Posterior vena cava (tissue), 2 donors: ENCODE results near the gene FNBP1L. TPM values are rescaled to one million over a fixed set of nuclear protein-coding genes. Genes with fewer than 3 reads are reported as not detected.

Experiments used
- DNase-seq: peaks from one replicate; pipeline ENCODE4 v3.0.0-alpha.2; 2020; ENCODE audit warnings: low spot score
- intact Hi-C, 2 donors: fragments of 100-400 bp; cut with DNase I; formaldehyde crosslinking; loops; one replicate each; pipeline versions ENCODE4 v1.14.1 to v1.14.2; 2022 to 2023
- total RNA-seq, 2 donors: library from RNA; stranded (reverse); fragmentation: NEBNext Ultra II Directional; extraction: Animal tissue kit (Norgen Biotek cat#: 25700); gene quantifications; one replicate each; pipeline ENCODE4 v1.2.1, GENCODE V29; 2021
- donor health status: DM: yes; HTN: yes; CAD: no.
- donor health status: DM: yes; HTN: yes; CAD: no.

The FNBP1L gene
- total RNA-seq, 2 donors from 2014 or later: 9.3 to 11.3 TPM

DNA sequence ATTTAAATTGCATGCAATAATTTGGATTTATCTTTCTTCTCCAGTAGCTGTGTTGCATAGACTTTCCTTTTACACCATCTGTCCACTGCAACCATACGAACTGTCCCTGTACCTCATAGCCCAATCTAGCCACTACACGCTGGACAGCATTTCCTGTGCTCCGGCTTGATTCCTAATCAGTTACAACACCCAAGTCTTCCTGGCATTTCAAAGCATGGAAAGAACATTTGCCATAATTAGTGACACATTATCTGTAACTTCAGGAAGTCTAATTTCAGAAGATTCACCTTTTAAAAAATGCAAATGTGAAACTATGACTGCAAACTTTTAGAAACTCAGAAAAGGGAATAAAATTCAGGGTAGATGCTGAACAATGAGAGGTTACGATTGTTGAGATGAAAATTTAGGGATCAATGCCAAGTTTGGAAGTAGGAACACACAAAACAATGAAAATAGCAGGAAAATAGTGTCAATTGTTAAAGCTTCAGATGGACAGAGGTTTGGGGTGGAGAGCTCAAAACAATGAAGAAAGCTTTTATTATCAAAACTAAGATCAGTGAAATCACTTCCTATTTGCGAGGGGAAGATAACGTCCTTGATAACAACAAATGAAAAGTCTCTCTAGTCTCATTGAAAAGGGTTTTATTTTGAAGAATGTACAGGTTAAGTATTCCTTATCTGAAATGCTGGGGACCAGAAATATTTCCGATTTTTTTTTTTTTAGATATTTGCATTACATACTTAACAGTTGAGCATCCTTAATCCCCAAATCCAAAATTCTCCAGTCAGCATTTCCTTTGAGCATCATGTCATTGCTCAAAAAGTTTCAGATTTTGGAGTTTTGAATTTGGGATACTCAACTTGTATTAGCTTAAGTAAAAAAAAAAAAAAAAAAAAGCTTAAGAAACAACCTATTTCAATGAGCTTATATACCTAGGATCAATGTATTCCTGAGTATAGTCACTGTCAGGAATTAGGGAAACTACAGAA lies 107.3 kb downstream of the FNBP1L start:
- intact Hi-C loops: no loop called here
- no peak for DNase-seq

DNA sequence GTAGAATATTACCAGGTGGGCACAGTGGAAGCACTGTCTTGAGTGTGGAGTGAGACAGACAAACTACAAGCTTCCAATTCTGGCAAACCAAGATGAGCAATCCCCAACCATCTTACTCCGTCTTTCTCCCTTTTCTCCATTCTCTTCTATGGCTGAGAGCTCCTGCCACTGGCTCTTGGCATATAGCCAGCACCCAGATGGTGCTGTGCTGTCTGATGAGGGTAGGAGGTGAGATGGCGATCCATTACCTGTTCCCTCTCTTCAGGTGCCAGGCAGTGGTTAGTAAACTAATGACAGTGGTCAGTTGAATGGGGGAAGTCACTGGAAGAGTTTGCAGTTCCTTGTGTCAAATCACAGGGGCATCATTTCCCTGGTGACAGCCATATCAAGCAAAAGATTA lies 108.4 kb downstream of the FNBP1L start:
- DNase-seq: no peak
- intact Hi-C loops: no loop called here

DNA sequence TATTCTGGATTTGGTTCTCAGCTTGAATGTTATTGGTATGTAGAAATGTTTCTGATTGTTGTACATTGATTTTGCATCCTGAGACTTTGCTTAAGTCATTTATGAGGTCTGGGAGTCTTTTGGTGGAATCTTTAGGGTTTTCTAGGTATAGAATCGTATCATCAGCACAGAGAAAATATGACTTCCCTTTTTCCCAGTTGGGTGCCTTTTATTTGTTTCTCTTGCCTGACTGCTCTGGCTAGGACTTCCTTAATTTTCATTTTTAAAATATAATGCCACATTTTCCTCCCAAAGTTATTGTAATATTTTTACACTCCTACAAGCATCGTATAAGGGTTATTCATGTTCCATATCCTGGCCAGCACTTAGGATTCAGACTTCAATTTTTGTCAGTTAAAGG lies 111.1 kb downstream of the FNBP1L start:
- intact Hi-C loops: no loop called here
- DNase-seq: no peak

DNA sequence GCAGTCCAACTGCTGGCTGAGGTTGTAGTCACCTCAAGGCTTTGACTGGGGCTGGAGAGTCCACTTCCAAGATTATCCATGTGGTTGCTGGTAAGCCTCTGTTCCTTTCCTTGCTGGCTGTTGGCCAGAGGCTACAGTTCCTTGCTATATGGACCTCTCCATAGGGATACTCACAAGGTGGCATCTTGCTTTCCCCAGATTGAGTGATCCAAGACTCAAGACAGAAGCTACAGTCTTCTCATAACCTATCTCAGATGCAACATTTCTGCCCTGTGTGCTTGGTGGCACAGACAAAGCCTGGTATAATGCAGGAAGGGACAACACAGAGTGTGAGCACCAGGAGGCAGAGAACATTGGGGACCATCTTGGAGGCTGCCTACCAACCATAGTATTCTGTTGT lies 111.8 kb downstream of the FNBP1L start:
- DNase-seq: no peak
- intact Hi-C loops: no loop called here

DNA sequence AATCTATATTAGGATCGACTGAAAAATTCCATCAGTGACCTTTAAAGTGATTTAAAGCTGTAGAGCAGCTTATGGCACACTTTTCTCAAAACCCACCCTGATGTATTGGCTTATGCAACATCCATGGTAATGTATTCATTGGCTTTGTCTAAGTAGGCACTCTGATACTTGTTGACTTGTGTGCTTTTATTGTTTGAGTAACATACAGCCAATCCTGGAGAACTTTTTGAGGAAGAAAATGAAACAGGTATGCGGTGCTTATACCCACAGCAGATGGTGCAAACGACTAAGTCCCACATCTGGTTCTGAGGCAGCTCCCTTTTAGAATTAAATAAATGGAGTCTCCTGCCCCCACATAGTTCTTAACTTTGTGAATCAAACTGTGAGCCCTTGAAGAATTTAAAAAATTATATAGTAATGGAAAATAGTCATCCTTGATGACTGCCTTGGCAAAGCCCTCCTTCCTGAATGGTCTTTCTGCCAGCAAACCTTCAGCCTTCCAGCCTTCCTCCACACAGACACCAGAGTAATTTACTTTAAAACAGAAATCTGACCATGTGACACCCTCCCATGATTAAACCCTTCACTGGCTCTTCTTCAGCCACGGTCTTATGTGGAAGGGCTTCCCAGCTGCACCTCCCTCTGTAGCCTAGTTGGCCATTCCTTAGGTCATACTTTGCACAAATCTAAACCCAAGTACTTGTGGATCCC lies 117.7 kb downstream of the FNBP1L start:
- DNase-seq: no peak
- intact Hi-C loops: no loop called here

DNA sequence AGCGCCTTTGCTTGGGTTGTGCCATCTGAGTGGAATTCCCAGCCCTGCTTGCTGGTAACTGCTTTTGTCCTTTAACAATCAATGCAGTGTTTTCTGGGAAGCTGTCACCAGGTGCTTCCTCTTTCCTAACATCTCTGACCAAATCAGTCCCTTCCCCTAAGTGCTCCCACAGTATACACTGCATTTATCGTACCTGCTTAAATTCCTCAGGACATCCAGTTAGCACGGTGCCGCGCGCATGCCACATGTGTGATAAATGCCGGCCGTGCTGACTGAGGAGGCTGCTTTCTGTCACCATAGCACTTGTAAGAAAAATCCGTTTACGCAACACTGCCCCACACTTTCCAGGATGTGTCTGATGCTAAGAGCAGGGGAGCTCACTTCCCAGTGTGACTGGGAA lies 118.3 kb downstream of the FNBP1L start:
- DNase-seq: no peak
- intact Hi-C loops: no loop called here

DNA sequence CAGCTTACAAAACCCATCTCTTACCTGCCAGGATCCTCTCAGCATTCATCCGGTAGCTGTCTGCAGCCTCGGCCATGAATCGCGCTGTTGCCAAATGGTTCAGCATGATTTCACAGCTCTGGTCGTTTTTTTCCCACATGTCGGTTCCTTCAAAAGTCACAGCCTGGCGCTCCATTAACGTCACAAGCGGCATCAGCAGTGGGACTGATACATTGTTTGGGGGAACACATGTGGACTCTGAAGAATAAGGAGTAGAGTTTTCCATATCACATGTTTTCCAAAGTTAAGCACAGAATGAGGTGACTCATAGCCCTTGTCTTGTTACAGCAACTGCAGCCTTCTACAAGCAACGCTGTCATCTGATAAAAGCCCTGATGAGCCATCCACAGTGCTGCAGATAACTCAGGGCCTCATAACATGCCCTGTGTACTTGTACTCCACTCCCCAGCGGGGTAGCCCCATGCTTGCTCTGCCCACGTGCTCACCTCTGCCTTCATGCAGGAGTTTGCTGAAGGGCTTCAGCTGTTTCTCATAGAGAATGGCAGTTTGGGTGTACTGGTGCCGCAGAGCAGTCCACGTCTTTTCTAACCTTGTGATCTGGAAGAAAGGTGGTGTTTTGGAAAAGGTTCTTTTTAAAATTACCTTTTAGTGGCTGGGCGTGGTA lies 119.5 kb downstream of the FNBP1L start:
- DNase-seq: no peak
- intact Hi-C loops: no loop called here

DNA sequence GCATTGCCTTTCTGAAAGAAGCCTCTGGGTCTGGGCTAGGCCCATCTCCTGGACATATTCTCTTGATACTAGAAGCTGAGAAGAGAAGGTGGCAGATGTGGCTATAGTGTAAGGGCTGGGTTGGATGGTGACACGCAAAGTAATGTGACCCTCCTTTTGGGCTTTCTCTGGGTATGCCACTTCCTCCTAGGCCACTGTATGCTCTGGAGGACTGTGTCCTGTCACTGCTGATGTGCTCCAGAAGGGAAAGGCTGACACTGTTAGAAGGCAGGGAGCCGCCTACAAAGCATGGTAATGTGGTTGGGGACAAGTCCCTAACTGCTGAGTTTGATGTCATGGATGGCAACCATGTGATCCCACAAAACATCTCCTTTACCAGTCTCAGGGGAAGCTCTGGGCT lies 121.6 kb downstream of the FNBP1L start:
- no peak for DNase-seq
- intact Hi-C loops: no loop called here

DNA sequence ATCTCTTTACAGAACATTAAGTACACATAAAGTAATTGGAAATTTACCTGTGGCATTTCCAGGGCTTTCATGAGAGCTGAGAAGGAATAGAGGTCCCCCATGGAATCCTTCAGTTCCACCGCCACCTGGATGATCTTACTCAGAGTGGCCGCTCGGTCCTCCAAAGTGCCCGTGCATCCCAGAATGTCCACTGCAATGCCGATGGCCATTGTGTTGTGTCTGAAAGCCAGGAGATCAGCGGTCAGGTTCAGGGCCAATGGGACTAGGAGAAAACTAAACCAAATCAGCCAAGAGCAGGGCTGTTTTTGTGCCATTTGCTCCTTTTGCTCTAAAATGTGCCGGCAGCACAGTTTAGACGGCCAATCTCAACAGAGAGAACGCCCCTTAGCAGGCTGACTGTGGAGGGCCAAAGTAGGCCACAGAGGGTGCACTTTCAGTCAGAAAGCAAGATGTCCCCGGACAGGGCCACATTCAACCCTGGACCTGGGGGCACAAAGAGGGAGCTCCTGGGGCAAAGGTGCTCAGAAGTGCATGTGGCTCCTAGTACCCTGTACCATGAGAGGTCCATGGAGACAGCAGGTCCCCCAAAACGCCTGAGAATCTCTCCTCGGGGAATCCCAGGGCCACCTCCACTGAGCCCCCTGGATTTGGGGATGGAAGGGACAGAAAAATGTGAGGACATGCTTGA lies 123.8 kb downstream of the FNBP1L start:
- intact Hi-C loops: no loop called here
- DNase-seq: no peak

DNA sequence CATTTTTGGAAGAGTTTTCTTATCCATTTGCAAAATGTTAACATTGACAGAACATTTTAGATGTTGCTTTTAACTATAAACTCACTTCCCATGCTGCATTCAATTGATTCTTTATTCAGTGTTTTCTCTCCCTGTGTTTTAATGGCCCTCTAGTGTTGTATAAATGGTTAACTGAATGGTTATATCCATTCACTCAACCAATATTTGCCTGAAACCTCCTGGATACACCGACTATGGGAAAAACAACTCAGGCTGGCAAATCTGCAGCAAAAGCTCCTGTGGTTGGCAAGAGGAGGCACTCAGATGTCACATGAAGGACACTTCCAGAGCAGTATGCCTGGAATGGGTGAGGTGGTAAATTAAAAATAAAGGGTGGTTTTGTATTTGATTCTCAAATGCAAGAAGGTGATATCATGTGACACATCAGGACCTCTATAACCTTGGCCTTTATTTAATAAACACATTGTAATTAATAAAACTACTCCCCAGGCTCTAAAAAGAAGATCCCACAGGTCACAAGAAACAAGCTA lies 126.1 kb downstream of the FNBP1L start:
- no peak for DNase-seq
- intact Hi-C loops: no loop called here

DNA sequence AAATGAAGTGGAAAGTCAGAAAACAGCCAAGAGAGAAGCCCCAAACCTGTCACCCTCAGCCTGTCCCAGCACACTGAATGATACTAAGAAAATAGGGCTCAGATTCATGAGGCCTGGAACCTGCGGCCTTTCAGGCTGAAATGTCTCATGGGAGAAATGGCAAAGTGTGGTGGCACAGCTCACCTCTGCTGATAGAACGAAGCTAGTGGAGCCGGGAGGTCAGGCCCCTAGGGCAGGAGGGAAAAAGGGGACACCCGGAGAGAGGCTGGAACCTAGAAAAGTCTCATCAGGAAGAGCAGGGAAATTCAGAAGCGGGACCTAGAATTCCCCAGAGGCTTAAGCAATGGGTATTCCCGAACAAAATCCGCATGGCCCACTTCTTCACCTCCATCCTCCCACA lies 126.6 kb downstream of the FNBP1L start:
- DNase-seq: no peak
- intact Hi-C loops: no loop called here

DNA sequence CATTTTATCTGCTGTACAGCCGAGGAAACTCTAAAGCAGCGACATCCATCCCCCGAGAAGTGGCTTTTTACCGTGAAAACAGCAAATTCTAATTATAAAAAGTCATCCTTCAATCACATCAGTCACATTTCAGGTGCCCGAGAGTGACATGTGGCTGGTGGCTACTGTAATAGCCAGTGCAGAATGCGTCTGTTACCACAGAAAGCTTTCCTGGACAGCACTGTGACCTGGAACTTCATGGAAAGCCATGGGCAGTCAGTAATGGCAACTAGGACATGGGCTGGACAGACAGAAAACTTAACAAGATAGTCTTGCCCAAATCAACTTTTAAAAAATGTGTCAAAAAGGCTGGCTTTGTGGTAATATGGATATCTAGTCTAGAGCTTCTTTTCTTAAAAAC lies 127.1 kb downstream of the FNBP1L start:
- DNase-seq: no peak

DNA sequence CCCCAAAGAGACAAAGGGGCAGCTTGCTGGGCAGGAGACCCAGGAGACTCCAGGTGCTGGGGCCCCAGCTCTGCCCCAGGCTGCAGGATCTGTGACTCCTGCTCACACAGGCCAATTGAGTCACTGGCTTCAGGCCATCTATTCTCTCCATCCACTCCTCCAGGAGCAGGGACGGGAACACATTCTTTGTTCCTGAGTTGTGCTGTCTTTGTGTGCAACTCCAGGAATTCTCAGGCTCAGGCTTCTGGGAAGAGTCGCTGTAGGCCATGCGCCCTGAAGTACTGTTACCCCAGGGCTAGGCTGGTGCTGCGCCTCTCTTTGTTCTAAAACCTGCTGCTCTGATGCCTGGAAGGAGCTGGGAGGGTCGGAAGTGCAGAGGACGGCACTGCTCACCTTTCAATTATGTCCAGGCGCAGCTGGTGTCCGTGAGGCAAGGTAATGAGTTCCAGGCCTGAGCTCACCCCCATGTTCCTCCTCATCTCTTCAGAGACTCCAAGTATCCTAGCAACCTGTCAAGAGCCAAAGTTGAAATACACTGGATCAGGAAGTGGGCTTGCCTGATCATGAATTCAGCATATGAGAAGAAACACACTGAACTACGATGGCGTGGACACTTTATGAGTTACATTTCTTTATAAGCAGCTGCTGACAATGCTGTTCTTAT lies 127.8 kb downstream of the FNBP1L start:
- intact Hi-C loops: no loop called here
- DNase-seq: peak; percentile 55

More for the DNA sequence above, 127.1 kb downstream of the FNBP1L start:
- intact Hi-C loops: no loop called here

DNA sequence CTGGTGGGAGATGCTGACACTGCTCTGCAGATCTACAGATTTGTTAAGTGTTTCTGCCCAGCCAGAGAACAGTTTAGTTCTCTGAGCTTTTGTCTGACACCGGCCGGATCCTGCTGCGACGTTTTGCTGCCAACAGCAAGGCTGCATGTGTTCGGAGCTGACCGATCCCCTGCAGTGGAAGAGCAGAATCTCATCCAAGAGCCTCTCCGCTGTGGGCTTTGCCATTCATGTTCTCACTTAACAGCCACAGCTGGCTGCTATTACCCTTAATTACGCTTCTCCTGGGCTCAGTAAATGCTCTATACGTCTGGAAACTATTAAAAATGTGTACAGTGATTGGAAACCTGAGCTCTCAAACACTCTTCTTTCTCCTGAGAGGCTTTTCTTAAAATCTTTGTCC lies 128.4 kb downstream of the FNBP1L start:
- intact Hi-C loops: no loop called here
- DNase-seq: peak; percentile 78

DNA sequence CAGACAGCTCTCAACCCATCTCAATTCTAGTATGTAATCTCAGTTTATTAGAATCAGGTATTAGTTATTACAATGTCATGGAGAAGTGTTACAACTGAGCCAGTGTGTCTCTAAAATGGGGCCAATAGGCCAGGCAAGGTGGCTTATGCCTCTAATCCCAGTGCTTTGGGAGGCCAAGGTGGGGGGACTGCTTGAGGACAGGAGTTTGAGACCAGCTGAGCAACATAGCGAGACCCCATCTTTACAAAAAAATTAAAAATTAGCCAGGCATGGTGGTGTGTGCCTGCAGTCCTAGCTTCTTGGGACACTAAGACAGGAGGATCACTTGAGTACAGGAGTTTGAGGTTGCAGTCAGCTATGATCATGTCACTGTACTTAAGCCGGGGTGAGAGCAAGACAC lies 128.8 kb downstream of the FNBP1L start:
- no peak for DNase-seq
- intact Hi-C loops: no loop called here

DNA sequence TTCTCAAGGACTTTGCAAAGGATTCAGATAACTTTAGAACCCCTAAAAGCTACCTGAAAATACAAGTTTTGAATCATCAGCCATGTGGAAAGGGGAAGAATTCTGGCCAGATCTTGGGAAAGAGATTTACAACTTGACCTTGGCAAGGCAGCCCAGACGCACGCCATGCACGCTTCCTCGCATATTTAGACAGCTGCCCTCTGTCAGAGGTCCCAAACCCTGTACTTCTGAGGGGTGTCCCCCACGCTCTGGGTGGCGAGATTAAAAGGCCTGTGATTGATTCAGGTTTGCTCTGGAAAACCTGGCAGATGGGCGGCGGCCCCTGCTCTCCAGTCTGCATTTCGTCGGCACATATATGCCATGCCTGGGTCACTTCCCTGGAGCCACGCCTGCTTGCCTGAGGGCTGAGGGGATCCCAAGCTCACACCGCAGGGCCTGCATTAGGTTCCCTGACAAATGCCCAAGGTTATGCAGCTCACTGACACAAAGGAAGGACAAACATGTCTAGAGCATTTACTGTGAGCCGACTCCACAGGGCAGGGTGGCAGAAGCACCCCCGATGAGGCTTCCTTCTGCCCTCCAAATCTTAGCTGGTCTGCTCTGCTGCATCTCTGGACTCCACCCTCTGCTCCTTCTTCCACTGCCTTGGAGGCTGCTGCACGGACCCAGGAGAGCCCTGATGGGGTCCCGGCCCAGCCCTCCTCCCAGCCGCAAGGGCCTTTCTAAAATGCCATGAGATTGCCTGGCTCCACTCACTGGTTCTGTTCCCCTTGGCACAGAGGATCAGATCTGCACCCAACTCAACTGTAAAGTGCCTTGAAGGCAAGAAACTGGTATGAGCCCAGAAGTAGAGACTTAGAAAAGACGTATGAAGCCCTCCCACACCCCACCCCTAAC lies 129.9 kb downstream of the FNBP1L start:
- intact Hi-C loops: no loop called here
- DNase-seq: peak; percentile 79

DNA sequence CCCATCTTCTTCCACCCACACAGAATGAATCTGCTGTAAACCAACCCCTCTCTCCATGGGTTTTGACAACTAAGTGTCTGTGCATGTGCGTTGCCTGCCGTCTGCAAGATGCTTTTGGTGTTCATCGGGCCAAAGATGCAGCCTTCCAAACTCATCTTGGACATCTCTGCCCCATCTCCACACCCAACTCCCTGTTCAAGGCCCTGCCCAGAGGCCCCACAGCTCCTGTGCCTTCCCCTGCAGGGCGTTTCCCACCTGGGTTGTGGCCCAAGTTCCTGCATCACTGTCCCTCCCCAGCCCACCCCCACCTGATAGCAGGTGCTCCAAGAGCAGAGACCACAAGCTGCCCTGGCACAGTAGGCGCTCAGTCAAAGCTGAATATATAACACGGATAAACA lies 130.5 kb downstream of the FNBP1L start:
- intact Hi-C loops: no loop called here
- peak; percentile 68 for DNase-seq
